ENCODE data around the gene ITGB1.

ITGB1 gene

GRCh38 chr10:32951111-32951510 is 6.9 kb downstream of the ITGB1 start:
- no peaks in the 10 kb centered on the region for H3K9me3 ChIP-seq
- TF ChIP-seq CTCF (IDR thresholded peaks at IDR 0.05; ENCODE audit: low read depth, low read length), result no peak
- no peaks in the 10 kb centered on the region for H3K36me3 ChIP-seq
- no peaks in the 10 kb centered on the region for H3K27me3 ChIP-seq
- no peaks in the 10 kb centered on the region for H3K4me1 ChIP-seq
- H3K4me3 ChIP-seq (ENCODE audit: low read depth, low read length), result no peak overlapping the region
- no peak for DNase-seq

GRCh38 chr10:32950591-32951108 is 7.4 kb downstream of the ITGB1 start:
- H3K4me3 ChIP-seq (ENCODE audit: low read depth, low read length), result no peak overlapping the region
- no peaks in the 10 kb centered on the region for H3K9me3 ChIP-seq
- no peak for DNase-seq
- no peaks in the 10 kb centered on the region for H3K27me3 ChIP-seq
- H3K36me3 ChIP-seq, result no peaks in the 10 kb centered on the region
- no peak for TF ChIP-seq CTCF (IDR thresholded peaks at IDR 0.05; ENCODE audit: low read depth, low read length)
- H3K4me1 ChIP-seq, result no peaks in the 10 kb centered on the region

DNA sequence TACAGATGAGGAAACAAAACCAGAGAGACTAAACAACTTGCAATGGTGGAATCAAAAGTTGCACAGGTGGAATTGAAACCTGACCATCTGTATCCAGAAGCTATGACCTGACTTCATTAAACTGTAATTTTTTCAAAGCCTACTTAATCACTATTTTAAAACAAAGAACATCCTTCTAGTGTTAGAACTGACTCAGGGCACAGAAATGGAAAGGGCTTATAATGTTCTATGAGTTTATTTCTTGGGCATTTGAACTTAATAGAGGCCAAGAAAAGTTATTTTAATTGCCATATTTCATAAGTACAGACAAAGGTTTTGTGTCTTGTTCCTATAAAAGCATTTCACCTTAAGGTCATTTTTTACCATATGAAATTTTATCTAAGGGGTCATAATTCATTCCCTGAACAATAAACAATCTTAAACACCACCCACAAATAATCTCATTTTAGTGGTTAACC is 8.8 kb downstream of the ITGB1 start:
- no peaks in the 10 kb centered on the region for H3K36me3 ChIP-seq
- H3K9me3 ChIP-seq, result no peaks in the 10 kb centered on the region
- DNase-seq, result no peak
- H3K4me3 ChIP-seq (ENCODE audit: low read depth, low read length), result no peak overlapping the region
- H3K27me3 ChIP-seq, result no peaks in the 10 kb centered on the region
- TF ChIP-seq CTCF (IDR thresholded peaks at IDR 0.05; ENCODE audit: low read depth, low read length), result no peak
- H3K4me1 ChIP-seq, result no peaks in the 10 kb centered on the region

GRCh38 chr10:32948451-32948850 is 9.6 kb downstream of the ITGB1 start:
- Histone ChIP-seq H3K9me3 (no peaks in the 10 kb centered on the region), H3K4me3 (ENCODE audit: low read depth, low read length) (no peak overlapping the region), H3K27me3 (no peaks in the 10 kb centered on the region), H3K36me3 (no peaks in the 10 kb centered on the region), H3K4me1 (no peaks in the 10 kb centered on the region)
- TF ChIP-seq CTCF (IDR thresholded peaks at IDR 0.05; ENCODE audit: low read depth, low read length), result no peak
- DNase-seq, result no peak

GRCh38 chr10:32947586-32947985 is 10.4 kb downstream of the ITGB1 start:
- Histone ChIP-seq H3K4me1 (no peaks in the 10 kb centered on the region), H3K27me3 (no peaks in the 10 kb centered on the region), H3K36me3 (no peaks in the 10 kb centered on the region), H3K4me3 (ENCODE audit: low read depth, low read length) (no peak overlapping the region), H3K9me3 (no peaks in the 10 kb centered on the region)
- DNase-seq, result no peak
- no peak for TF ChIP-seq CTCF (IDR thresholded peaks at IDR 0.05; ENCODE audit: low read depth, low read length)

GRCh38 chr10:32946108-32946507 is 11.9 kb downstream of the ITGB1 start:
- H3K4me3 ChIP-seq (ENCODE audit: low read depth, low read length), result no peak overlapping the region
- no peaks in the 10 kb centered on the region for H3K36me3 ChIP-seq
- no peak for DNase-seq
- no peak for TF ChIP-seq CTCF (IDR thresholded peaks at IDR 0.05; ENCODE audit: low read depth, low read length)
- no peaks in the 10 kb centered on the region for H3K4me1 ChIP-seq
- H3K9me3 ChIP-seq, result no peaks in the 10 kb centered on the region
- H3K27me3 ChIP-seq, result no peaks in the 10 kb centered on the region
